HL-60 (cell line): ENCODE results near the gene SEC23IP.
A peak's percentile ranks its signal among the peaks of the same experiment; 100 is the strongest.
"Not testable (repeated sequence)": the region's sequence is repeated elsewhere in the genome, so short reads cannot be mapped to it uniquely, and the experiment has no call there.

ENCODE experiments used
- DNase-seq, 2 experiments: peaks; one replicate each; pipeline ENCODE4 v3.0.0-alpha.2; 2010 to 2020; ENCODE audit warnings: low read depth in 1 of 2, low spot score in 1 of 2
- H3K27ac ChIP-seq: fragments of 250-450 bp; sonication (Bioruptor Pico); replicated peaks from 2 replicates; pipeline ENCODE4 v1.5.1; 2020; ENCODE audit warnings: mild to moderate bottlenecking, moderate library complexity
- H3K27me3 ChIP-seq: fragments of 250-450 bp; sonication (Bioruptor Pico); 2 replicates; pipeline ENCODE4 v1.5.1; 2021; ENCODE audit warnings: mild to moderate bottlenecking, moderate library complexity; ENCODE audit not compliant: insufficient read depth, poor library complexity, severe bottlenecking
- H3K4me3 ChIP-seq: replicated peaks from 2 replicates; pipeline ENCODE4 v1.5.1; 2011; ENCODE audit warnings: mild to moderate bottlenecking, control low read depth, low read length; ENCODE audit not compliant: insufficient read depth
- GABPA ChIP-seq: IDR thresholded peaks from 2 replicates; pipeline ENCODE4 v1.6.1; 2012; ENCODE audit warnings: low read depth
- POLR2AphosphoS5 ChIP-seq: IDR thresholded peaks from 2 replicates; pipeline ENCODE4 v1.6.1; 2012; ENCODE audit warnings: low read depth
- SPI1 ChIP-seq: IDR thresholded peaks from 2 replicates; pipeline ENCODE4 v1.6.1; 2012; ENCODE audit warnings: low read depth, mild to moderate bottlenecking, borderline replicate concordance
- TF ChIP-seq, protein P1 (sequence below): IDR thresholded peaks from one replicate; pipeline ENCODE4 v1.5.1; 2011; ENCODE audit warnings: low read length, control low read depth, inconsistent platforms; ENCODE audit not compliant: insufficient read depth
- TF ChIP-seq, protein P2 (sequence below): IDR thresholded peaks from 2 replicates; pipeline ENCODE4 v1.6.1; 2012; ENCODE audit warnings: low read depth; ENCODE audit not compliant: insufficient replicate concordance

Gene SEC23IP

DNA sequence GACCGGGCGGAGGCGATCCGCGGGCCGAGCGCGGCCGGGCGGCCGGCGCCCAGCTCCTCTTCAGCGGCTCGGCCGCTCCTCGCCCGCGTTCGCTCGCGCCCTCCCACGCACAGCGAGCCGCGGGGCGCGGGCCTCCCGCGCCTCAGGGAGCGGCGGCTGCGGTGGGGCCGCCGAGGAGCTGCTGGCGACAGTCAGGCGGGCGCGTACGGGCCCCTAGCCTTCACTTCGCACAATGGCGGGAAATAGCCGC, 20.0 kb upstream of the SEC23IP start, which contains the start of gene MCMBP:
MCMBP (minus strand) TSS at position 234 of the 250 bp plus-strand sequence. CDS start 259 bp downstream, outside the sequence.
- Histone ChIP-seq H3K27ac (peak within 1 kb of the TSS; percentile 85), H3K27me3 (no peaks in the 10 kb centered on the region), H3K4me3 (peak within 1 kb of the TSS; percentile 85)
- TF ChIP-seq POLR2AphosphoS5: 0 out of 2 replicates have a peak, but pooled peaks have one; percentile 19
- TF ChIP-seq, protein P1, sequence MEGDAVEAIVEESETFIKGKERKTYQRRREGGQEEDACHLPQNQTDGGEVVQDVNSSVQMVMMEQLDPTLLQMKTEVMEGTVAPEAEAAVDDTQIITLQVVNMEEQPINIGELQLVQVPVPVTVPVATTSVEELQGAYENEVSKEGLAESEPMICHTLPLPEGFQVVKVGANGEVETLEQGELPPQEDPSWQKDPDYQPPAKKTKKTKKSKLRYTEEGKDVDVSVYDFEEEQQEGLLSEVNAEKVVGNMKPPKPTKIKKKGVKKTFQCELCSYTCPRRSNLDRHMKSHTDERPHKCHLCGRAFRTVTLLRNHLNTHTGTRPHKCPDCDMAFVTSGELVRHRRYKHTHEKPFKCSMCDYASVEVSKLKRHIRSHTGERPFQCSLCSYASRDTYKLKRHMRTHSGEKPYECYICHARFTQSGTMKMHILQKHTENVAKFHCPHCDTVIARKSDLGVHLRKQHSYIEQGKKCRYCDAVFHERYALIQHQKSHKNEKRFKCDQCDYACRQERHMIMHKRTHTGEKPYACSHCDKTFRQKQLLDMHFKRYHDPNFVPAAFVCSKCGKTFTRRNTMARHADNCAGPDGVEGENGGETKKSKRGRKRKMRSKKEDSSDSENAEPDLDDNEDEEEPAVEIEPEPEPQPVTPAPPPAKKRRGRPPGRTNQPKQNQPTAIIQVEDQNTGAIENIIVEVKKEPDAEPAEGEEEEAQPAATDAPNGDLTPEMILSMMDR: no peak
- TF ChIP-seq, protein P2, sequence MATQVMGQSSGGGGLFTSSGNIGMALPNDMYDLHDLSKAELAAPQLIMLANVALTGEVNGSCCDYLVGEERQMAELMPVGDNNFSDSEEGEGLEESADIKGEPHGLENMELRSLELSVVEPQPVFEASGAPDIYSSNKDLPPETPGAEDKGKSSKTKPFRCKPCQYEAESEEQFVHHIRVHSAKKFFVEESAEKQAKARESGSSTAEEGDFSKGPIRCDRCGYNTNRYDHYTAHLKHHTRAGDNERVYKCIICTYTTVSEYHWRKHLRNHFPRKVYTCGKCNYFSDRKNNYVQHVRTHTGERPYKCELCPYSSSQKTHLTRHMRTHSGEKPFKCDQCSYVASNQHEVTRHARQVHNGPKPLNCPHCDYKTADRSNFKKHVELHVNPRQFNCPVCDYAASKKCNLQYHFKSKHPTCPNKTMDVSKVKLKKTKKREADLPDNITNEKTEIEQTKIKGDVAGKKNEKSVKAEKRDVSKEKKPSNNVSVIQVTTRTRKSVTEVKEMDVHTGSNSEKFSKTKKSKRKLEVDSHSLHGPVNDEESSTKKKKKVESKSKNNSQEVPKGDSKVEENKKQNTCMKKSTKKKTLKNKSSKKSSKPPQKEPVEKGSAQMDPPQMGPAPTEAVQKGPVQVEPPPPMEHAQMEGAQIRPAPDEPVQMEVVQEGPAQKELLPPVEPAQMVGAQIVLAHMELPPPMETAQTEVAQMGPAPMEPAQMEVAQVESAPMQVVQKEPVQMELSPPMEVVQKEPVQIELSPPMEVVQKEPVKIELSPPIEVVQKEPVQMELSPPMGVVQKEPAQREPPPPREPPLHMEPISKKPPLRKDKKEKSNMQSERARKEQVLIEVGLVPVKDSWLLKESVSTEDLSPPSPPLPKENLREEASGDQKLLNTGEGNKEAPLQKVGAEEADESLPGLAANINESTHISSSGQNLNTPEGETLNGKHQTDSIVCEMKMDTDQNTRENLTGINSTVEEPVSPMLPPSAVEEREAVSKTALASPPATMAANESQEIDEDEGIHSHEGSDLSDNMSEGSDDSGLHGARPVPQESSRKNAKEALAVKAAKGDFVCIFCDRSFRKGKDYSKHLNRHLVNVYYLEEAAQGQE: no peak
- no peak for DNase-seq

DNA sequence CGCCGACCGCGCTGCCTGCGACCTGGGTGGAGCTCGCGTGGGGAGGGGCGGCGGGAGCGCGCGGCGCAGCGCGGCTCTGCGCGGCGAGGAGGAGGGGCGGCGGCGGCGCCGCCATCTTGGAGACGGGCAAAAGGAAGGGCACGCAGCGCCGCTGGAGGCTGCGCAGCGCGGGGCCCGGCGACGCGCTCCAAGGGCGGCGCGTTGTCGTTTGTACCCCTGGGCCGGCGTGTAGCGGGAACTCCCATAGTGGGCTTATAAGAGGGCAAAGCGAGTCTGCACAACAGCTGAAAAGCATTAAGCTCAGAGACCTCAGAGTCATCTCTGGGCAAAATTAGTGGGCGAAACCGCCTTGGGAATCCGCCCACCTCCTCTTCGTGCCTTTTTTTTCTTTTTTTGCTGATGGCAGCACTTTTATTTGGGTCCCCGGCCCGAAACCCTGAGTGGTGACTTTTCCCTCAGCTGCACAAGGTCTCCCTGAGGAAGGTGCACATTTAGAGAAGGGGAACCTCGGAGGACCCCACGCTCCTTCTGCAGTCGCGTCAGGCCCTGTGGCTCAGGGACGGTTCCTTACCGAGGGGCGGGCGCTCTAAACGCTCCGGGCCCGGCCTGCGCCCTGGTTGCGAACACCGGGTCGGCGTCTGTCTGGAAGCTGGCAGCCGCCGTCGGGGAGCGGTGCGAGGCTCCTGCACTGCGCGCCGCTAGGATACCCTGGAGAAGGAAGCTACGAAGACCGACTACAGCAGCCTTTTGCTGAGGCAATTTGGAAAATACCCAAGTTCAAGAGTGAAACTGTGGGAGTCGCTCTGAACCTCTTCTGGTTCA, 19.5 kb upstream of the SEC23IP start:
- Histone ChIP-seq H3K27me3 (no peaks in the 10 kb centered on the region), H3K27ac (peak overlapping the region; percentile 79), H3K4me3 (peak overlapping the region; percentile 85)
- DNase-seq: peak; percentile 67 to 86
- TF ChIP-seq SPI1: no peak
- TF ChIP-seq POLR2AphosphoS5: peak; percentile 18; the same call in 1 of the 2 replicates

DNA sequence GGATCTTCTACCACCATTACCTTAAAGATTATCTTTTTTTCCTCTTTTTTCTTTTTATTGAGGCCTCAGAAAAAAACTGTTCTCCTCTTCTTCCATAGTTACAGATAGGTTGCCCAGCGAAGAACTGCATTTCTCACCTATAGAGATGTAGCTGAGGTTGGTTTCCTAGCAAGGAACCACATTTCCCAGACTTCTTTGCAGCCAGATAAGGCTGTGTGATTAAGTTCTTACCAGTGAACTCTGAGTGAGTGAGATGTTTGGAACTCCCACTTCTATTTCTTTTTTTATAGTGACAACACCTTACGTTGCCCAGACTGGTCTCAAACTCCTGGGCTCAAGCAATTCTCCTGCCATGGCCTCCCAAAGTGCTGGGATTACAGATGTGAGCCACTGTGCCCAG, 14.0 kb upstream of the SEC23IP start:
- Histone ChIP-seq H3K27ac (no peak overlapping the region), H3K4me3 (no peak overlapping the region), H3K27me3 (no peaks in the 10 kb centered on the region)
- DNase-seq: no peak
- TF ChIP-seq SPI1 (no peak), GABPA (no peak), POLR2AphosphoS5 (no peak)
- TF ChIP-seq, protein P1: no peak
- TF ChIP-seq, protein P2: no peak

DNA sequence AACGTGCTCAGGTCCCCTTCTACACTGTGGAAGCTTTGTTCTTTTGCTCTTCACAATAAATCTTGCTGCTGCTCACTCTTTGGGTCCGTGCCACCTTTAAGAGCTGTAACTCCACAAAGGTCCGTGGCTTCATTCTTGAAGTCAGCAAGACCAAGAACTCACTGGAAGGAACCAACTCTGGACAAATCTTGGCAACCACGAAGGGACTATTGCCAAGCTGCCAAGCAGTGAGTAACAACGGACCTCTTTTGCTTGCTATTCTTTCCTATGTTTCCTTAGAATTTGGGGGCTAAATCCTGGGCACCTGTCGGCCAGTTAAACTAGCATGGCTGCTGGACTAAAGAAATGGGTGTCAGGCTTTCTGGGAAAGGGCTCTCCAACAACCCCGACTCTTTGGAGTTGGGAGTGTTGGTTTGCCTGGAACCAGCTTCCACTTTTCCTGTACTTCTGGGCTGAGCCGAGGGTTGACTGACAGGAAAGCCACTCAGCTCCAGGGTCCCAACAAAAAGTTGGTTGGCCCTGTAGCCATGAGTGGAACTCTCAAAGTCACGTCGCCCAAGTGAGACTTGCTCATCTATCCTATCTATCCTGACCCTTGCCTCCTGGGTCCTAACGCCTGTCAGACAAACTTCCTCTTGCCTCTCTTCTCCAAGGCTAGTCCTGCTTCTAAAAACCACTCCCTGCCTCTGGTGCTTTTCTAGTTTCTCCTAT, 8.5 kb upstream of the SEC23IP start:
- H3K27ac ChIP-seq, H3K4me3 ChIP-seq, H3K27me3 ChIP-seq: not testable (repeated sequence)
- peak in 1 of 2 experiments; percentile 35 for DNase-seq

DNA sequence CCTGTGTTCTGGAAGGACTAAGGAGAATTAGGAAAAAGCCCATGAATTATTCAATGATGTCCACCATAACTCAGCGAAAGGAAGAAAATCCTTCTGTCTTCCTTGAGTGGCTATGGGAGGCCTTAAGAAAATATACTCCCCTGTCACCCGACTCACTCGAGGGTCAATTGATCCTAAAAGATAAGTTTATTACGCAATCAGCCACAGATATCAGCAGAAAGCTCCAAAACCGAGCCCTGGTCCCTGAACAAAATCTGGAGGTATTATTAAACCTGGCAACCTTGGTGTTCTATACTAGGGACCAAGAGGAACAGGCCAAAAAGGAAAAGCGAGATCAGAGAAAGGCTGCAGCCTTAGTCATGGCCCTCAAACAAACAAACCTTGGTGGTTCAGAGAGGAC, 6.5 kb upstream of the SEC23IP start:
- not testable (repeated sequence) for H3K27ac ChIP-seq, H3K4me3 ChIP-seq, DNase-seq, H3K27me3 ChIP-seq

DNA sequence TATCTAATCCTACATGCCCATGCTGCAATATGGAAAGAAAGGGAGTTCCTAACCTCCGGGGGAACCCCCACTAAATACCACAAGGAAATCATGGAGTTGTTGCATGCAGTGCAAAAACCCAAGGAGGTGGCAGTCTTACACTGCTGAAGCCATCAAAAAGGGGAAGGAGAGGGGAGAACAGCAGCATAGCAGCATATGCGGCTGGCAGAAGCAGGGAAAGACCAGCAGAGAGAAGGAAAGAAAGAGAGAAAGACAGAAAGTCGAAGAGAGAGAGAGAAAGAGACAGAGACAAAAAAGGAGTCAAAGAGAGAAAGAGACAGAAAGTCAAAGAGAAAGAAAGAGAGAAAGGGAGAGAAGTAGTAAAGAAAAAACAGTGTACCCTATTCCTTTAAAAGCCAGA, 3.8 kb upstream of the SEC23IP start:
- not testable (repeated sequence) for H3K27me3 ChIP-seq, H3K4me3 ChIP-seq
- DNase-seq: peak in 1 of 2 experiments; percentile 64
- peak overlapping the region; percentile 51 for H3K27ac ChIP-seq

DNA sequence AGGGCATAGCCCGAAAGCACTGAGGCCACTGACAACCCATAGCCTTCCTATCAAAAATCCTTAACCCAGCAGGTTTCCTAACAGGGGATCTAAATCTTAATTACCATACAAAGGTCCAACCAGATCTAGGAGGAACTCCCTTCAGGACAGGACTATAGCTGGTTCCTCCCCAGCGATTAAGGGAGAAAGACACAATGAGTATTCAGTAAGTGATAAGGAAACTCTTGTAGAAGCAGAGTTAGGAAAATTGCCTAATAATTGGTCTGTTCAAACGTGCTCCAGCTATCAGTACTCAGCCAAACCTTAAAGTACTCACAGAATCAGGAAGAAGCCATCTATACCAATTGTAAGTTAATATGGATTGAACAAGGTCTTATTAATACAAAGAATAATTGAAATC, 3.3 kb upstream of the SEC23IP start:
- H3K27ac ChIP-seq: peak overlapping the region; percentile 51
- not testable (repeated sequence) for H3K27me3 ChIP-seq, H3K4me3 ChIP-seq
- DNase-seq: peak in 1 of 2 experiments; percentile 43

DNA sequence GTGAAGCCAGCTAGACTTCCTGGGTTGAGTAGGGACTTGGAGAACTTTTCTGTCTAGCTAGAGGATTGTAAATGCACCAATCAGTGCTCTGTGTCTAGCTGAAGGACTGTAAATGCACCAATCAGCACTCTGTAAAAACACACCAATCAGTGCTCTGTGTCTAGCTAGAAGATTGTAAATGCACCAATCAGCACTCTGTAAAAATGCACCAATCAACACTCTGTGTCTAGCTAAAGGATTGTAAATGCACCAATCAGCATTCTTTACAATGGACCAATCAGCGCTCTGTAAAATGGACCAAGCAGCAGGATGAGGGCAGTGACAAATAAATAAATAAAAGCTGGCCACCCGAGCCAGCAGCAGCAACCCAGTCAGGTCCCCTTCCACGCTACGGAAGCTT, 2.2 kb upstream of the SEC23IP start:
- not testable (repeated sequence) for H3K4me3 ChIP-seq, DNase-seq, H3K27me3 ChIP-seq
- H3K27ac ChIP-seq: peak overlapping the region; percentile 51

DNA sequence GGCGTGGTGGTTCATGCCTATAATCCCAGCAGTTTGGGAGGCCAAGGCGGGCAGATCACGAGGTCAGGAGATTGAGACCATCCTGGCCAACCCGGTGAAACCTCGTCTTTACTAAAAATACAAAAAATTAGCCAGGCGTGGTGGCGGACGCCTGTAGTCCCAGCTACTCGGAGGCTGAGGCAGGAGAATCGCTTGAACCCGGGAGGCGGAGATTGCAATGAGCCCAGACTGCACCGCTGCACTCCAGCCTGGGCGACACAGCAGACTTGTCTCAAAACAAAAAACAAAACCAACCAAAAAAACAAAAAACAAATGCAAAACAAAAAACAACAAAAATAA, 712 bp upstream of the SEC23IP start:
- DNase-seq, H3K27me3 ChIP-seq: not testable (repeated sequence)
- peak overlapping the region; percentile 97 for H3K4me3 ChIP-seq
- peak overlapping the region; percentile 73 for H3K27ac ChIP-seq
